GM19328 (cell line): ENCODE measurements around the gene CPE.

Source experiments
- ATAC-seq: cut with Tn5 transposase; IDR thresholded peaks from one replicate; pipeline ENCODE4 v1.9.1; 2021; ENCODE audit warnings: mild to moderate bottlenecking, moderate library complexity; ENCODE audit not compliant: unreplicated experiment

Gene CPE

DNA sequence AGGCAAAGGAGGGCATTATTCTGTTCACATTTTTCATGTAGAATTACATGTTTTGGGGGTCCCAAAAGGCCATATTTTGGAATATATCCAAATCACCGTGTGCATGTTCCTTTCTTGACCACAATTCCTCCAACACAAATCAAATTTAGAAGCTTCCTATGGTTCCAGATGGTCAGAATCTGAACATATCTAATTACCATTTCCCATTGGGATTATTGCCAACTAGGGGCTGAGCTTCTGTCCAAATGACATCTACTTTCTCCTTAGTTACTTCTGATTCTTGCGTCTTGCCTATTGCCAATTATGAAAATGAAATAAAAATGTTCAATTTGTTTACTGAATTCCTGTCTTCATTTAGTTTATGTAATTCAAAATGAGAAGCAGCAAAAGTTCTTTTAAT is 163.7 kb downstream of the CPE start:
- ATAC-seq: no peak
